SU-DHL-6 (cell line): ENCODE measurements around the gene CBLN3.

Experiments
- CTCF ChIP-seq: fragments of 200-600 bp; sonication (generic); IDR thresholded peaks from one replicate; pipeline ENCODE4 v1.5.1; 2017; ENCODE audit warnings: antibody characterized with exemption, mild to moderate bottlenecking, low read length, moderate library complexity; ENCODE audit not compliant: insufficient read depth, poor library complexity, severe bottlenecking
- EZH2phosphoT487 ChIP-seq: fragments of 200-600 bp; sonication (generic), shearing (Covaris generic); conservative IDR thresholded peaks from 2 replicates; pipeline ENCODE4 v1.6.1; 2018; ENCODE audit warnings: mild to moderate bottlenecking, antibody characterized with exemption, low read length, moderate library complexity, mixed read lengths

- TF ChIP-seq CTCF, result no peak
- no peak for TF ChIP-seq EZH2phosphoT487
Observed at GRCh38 chr14:24438223-24439097, 9.0 kb upstream of the CBLN3 start.
